GM21390 (cell line): ENCODE results near the gene PLA2G2F.

ENCODE experiments used
- ATAC-seq: cut with Tn5 transposase; IDR thresholded peaks from one replicate; pipeline ENCODE4 v1.9.1; 2021; ENCODE audit not compliant: unreplicated experiment

The PLA2G2F gene, protein sequence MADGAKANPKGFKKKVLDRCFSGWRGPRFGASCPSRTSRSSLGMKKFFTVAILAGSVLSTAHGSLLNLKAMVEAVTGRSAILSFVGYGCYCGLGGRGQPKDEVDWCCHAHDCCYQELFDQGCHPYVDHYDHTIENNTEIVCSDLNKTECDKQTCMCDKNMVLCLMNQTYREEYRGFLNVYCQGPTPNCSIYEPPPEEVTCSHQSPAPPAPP

DNA sequence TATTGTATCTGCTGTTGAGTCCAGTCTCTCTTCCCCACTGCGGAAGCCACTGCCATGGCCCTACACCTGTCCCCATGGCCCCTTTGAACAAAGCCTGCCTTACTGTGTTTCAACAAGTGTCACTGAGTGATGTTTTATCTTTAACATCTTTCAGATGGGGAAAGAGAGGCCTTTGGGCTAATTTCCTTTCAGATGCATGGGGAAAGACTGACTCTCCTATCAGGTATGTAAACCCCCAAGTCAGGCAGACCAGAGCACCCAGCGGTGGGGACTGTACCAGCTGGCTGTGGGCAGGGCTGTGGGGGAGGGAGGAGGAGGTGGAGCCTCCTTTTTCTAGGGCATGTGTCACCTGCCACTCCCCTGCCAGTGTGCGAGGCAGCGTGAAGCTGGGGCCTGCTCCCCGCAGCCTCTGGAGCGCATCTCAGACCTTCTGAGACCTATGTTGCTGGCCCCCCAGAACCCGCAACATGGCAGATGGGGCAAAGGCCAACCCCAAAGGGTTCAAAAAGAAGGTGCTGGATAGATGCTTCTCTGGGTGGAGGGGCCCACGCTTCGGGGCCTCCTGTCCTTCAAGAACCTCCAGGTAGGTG lies at the start of gene PLA2G2F:
TSS of gene PLA2G2F (plus strand) at position 363 of the 590 bp plus-strand sequence. CDS start at position 468, 105 bp downstream.
- no peak for ATAC-seq

DNA sequence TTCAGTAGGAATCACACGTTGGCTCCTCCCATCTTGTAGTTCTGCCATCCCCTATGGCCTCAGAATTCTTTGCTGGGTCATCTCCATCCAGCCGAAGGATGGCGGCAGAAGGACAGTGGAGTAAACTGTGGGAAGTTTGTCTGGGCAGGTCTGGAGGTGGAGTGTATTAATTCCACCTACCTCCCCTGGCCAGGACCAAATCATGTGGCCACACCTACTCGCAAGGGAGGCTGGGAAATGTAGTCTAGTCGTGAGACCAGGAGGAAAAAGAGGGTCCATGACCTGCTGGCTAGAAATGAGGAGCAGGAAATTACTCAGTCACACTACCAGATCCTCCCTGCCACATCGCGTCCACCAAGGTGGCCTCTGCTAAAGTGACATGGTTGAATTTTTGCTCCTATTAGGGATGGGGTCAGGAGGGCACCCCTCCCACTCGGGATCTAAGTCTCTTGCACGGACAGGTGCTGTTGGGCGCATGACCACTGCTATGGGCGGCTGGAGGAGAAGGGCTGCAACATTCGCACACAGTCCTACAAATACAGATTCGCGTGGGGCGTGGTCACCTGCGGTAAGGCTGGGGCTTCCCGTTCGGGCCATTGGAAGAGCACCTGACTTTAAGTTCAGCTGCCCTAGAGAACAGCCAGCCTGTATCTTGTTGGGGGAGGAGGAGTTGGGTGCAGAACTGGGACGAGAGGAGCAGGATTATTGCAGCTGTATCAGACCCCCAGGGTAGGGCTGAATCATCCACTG lies 49.6 kb upstream of the PLA2G2F start:
- no peak for ATAC-seq

DNA sequence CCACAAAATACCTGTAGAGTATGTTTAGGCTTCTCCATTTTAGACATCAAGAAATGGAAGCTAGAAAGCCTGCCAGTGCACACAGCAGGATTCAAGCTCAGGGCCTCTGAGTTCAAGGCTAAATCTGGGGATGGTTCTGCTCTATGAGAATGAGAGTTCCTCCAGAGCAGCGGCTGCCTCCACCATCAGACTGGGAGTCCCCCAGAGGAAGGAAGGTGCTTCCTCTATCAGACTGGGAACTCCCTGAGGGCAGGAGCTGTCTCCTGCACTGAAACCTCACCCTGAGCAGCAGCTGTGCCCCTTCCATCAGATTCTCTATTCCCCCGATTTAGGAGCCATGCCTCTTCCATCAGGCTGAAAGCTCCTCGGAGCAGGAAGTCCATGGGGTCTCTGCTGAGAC lies 49.0 kb upstream of the PLA2G2F start:
- ATAC-seq, result no peak

DNA sequence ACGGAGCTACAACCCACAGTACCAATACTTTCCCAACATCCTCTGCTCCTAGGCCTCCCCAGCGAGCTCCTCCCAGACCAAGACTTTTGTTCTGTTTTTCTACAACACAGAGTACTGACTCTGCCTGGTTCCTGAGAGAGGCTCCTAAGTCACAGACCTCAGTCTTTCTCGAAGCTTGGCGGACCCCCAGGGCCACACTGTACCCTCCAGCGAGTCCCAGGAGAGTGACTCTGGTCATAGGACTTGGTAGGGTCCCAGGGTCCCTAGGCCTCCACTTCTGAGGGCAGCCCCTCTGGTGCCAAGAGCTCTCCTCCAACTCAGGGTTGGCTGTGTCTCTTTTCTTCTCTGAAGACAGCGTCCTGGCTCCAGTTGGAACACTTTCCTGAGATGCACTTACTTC lies 48.5 kb upstream of the PLA2G2F start:
- ATAC-seq, result no peak

DNA sequence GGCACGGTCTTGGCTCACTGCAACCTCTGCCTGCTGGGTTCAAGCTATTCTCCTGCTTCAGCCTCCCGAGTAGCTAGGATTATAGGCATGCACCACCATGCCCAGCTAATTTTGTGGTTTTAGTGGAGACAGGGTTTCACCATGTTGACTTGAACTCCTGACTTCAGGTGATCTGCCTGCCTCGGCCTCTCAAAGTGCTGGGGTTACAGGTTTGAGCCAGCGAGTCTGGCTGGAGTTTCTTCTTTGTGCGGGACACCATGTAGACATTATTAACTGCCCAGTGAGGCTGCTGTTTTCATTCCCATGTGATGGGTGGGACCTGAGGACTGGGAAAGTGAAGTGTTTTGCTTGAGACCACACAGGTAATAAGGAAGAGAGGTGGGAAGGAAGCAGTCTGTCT lies 45.8 kb upstream of the PLA2G2F start:
- no peak for ATAC-seq

DNA sequence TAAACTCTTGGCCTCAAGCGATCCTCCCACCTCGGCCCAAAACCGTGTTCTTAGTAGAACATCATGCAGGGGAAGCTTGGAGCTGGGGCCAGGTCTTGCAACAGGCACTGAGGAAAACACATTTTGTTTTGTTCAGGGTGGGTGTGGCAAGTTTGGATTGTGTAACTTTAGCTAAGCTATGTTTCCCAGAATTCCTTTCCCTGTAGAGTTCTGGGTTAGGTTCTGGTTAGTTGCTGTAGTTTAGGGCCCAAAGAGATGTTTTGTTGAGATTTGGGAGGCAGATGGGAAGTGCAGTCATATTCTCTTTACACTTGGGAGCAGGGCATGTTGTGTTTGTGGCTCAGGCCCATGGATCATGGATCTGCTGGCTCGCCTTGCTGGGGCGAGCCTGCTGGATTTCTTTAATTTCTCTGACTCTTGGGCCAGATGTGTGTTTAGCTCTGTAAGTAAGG lies 45.2 kb upstream of the PLA2G2F start:
- ATAC-seq, result no peak

DNA sequence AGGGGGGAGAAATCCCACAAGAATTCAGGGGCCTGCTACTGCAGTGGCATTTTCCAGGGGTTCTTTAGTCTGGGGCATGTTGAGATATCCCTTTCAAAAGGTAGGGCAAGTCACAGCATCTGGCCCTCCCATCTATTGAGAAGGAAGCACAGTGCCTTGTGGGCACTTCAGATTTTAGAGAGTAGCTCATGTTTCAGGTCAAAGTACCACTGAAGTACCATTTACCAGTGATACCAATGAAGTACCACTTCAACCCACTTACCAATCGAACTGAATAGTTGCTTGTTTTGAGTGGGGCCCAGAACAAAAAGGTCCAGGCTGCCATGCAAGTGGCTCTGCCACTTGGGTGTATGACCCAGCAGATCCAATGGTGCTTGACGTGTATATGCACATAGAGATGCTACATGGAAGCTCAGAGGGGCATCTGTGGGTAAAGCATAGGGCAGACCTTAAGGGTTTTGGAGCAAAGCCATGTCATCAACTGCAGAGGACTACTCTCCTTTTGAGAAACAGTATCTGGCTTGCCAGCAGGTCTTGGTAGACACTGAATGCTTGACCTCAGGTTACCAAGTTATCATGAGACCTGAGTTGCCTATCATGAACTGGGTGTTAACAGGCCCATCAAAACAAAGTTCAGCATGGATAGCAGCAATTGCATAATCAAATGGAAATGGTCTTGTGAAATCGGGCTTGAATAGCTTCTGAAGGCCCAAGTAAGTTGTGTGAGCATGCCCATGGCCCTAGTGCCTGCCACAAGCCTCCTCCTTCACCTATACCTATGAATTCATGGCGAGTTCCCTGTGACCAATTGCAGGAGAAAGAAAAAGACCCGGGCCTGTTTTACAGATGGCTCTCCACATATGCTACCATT lies 43.3 kb upstream of the PLA2G2F start:
- no peak for ATAC-seq

DNA sequence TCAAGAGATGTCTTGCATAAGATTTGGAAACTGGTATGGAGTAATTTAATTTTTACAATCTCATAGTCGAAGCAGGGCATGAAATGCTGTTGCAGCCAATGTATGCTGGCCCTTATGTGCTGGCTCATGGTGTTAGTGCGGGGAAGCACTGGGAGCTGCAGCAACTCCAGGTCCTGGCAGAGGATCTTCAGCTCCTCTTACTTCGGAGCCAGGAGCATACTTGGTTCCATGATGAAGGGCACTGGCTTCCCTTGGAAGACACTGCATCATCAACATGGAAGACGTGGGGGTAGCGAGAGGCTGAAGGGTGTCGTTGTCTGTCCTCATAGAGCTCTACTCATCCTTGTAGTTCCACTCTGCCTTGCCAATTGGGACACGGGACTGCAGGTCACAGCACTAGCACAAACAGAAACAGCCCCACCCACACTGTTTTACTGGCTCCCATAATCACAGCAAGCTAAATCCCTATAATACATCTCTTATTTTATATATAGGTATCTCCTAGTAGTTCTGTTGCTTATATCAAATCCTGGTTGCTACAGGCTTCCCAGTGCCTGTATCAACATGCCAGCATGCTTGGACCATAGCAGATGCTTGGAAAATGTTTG lies 42.2 kb upstream of the PLA2G2F start:
- ATAC-seq, result no peak

DNA sequence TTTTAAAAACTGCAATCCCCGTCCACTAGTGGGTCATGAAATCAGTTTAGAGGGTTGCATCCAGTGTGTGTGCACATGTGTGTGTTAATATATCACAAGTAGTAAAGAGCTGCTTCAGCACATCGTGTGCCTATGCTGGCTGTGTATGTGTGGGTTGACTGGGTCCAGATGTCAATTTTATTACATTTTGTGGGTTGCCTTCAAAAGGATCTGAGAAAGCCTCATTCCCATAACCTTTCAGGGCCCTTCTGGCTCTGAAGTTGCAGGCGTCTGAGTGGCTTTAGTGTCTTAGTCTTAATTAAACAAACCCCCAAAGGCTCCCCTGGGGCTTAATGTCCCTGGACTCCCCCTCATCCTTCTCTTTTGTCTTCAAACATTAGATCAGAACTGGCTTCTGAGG lies 39.6 kb upstream of the PLA2G2F start:
- ATAC-seq, result no peak

DNA sequence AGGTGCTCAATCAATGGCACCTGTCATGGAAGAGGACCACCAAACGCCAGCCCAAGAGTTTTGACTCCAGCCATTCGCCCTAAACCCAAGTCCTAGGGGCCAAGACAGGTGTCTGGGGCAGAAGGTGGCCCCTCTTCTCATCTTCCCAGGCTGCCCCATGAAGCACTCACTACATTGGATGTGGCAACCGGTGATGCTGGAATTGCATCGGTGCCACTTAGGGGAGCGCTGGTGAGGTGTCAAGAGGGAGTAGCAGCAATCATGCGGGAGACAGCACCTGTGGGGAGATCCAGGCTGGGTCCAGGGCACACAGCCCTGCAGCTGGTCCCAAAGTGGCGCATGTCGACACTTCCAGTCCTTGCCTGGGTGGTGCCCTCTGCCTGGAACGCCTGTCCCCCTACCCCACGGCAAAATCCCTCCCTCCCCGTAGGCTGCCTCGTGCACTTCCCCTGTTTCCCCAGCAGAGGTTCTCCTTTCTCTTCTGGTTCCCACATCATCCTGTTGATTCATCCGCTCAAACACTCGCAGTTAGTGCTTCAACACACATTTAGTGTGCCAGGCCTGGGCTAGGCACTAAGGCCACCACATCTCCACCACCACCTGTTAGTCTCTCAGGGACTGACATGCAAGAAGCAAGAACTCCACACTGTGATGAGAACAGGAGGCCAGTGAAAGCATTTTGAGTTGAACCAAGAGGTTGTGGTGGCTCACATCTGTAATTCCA lies 38.3 kb upstream of the PLA2G2F start:
- ATAC-seq, result no peak

DNA sequence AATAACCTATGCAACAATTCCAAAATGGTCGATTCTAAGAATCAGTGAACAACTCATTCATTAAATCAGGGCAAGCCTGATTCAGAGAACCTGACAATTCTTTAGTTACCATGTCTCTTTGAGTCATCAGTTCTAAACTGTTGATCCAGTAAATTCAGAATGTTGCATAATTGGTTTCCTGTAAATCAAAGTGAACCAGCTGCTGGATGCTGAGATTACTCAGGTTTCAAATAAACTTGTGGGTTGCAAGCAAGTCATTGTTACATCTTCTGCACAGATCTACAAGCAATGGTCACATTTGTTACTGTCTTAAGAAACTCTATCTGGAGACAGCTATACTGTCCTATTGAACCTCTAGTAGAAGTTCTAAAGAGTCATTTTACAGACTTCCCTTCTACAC lies 36.2 kb upstream of the PLA2G2F start:
- no peak for ATAC-seq

DNA sequence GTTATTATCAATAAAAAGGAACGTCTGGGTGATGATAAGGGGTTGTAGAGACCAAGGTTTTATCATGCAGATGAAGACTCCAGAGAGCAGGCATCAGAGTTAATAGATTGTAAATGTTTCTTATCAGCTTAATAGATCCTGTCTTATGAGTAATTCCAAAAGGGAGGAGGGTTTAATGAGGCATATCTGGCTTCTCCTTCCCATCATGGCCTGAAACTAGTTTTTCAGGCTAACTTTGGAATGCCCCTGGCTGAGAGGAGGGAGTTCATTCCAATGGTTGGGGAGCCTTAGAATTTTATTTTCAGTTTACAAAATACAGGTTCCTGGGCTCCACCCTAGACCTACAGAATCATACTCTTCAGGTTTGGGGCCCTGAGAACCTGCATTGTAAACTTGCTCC lies 33.3 kb upstream of the PLA2G2F start:
- ATAC-seq, result no peak

DNA sequence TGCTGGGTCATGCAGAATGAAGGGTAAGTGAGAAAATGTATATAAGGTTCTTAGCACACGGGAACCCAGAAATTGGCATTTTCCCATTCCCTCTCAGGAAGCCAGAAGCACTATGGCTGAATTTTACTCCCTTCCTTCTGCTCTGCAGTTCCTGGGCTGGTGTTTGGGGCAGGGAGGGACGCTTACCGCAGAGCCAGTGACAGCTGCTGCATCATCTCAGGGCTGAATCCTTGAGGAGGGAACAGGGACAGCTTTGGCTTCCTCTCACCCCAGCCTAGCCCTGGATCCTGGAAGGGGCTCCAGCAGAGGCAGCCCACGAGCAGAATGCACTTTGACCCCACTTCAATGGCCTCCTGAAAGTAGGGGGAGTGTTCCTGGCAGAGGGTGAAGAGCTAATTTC lies 31.8 kb upstream of the PLA2G2F start:
- ATAC-seq, result no peak

DNA sequence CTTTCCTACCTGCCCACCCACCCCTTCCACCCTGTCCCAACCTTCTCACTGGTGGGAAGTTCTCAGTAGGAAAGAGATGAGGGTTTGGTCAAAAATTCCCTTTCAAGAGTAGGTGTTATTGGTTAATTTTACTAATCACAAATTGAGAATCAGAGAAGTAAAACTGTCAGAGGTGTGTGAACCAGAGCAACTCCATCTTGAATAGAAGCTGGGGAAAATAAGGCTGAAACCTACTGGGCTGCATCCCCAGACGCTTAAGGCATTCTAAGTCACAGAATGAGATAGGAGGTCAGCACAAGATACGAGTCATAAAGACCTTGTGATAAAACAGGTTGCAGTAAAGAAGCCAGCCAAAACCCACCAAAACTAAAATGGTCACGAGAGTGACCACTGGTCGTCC lies 31.3 kb upstream of the PLA2G2F start:
- ATAC-seq, result no peak

DNA sequence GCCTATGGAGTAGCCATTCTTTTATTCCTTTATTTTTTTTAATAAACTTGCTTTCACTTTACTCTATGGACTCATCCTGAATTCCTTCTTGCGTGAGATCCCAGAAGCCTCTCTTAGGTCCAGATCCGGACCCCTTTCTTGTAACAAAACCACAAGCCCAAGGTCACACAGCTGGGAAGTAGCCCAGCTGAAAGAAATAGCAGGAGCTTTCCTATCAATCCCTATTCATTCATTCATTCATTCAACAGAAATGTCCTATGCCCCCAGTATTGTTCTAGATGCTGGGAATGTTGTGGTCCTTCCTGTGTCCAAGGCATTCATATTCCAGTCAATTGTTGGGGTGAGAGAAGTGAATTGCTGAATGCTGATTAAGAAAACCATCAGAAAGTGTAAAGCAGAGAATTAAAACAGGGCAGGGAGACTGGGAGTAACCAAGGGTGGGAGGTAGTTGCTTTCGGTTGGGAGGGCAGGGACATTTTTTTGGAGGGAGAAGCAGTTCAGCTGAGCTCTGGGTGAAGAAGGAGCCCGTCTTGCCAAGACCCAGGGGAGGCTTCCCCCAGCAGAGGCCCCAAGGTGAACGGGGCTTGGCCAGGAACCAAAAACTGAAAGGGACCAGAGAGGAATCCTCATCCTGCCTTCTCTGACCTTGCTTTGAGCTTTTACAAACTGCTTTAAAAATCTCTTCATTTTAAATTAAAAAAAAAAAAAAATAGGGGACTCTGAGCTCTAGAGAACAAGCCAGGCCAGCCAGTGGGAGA lies 30.6 kb upstream of the PLA2G2F start:
- ATAC-seq, result no peak

DNA sequence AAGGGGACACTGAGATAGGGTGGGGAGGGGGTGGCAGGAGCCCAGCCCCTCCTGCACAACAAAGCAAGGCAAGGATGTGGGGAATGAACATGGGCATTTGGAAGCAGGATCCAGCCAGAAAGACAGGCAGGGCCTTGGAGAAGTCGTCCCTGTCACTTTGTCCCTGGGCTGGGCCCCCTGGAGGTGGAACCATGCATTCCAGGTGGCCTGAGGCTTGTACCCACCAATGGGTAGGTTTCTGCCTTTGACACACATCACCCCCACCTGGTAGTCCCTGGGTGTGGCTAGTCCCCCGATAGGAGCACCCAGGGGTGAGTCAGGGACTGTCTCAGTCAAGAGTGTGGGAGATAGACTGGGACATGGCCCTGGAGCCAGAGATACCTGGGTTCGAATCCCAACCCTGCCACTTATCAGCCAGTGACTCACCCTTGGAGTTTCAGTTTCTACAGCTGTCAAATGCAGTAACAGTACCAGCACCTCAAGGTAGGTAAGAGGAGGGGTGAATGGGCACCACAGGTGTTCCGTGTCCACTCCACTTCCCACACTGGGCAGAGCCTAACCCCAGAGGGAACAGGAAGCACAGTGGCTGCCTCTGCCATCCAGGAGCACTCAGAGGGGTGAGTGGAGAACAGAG lies 29.8 kb upstream of the PLA2G2F start:
- no peak for ATAC-seq

DNA sequence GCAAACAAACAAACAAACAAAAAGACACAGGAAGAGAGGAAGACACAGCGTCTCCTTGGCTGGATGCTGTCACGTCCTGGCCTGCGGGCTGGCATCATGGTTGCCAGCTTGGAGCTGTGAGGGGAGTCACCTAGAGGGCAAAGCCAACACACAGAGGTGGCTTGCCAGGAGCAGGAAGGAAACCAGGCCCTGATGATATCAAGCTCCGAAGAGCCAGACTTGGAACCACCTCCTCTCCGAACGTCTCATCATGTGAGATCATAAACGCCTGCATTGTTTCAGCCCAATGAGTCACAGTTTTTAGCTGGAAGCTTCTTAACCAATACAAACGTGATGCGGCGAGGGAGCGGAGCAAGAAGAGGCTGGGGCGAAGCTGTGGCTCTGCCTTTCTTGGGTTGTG lies 28.4 kb upstream of the PLA2G2F start:
- no peak for ATAC-seq

DNA sequence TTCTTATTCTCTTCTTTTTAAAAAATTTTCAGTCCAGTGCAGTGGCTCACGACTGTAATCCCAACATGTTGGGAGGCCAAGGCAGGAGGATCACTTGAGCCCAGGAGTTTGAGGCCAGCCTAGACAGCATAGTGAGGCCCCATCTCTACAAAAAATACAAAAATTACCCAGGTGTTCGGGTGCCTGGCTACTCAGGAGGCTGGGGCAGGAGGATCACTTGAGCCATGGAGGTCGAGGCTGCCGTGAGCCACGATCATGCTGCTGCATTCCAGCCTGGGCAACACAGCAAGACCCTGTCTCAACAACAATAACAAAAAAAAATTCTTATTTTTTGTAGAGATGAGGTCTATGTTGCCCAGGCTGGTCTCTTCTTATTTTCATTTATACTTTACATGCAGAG lies 27.7 kb upstream of the PLA2G2F start:
- ATAC-seq, result no peak
